Amygdala (tissue), 56 donors: ENCODE results near the gene SULT1C2.

Experiments used
- DNase-seq, 56 donors: peaks; one replicate each; lab custom pipeline; 2025; lab: John Stamatoyannopoulos, UW

SULT1C2 gene

DNA sequence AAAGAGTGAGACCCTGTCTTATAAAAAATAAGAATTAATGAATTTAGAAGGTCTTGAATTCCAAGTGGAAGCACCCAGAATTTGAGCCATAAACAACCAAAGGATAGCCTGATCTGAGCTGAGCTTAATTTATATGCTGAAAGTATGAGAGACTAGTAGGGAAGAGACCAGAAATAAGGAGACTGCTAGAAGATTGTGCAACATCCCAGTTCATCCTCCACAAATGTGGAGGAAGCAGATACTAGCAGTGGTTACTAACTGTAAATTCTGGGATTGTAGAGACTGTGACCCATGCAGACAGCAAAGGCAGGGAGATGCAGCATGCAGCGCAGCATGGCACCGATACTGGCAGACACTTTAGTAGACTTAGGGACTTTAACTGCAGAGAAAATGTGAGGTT, 1.5 kb upstream of the SULT1C2 start:
- DNase-seq, result no peak

- DNase-seq, result no peak
These were observed 5.2 kb downstream of the SULT1C2 start for GRCh38 chr2:108293850-108294249.

- no peak for DNase-seq
These were observed 8.9 kb downstream of the SULT1C2 start for GRCh38 chr2:108297436-108298141.

DNA sequence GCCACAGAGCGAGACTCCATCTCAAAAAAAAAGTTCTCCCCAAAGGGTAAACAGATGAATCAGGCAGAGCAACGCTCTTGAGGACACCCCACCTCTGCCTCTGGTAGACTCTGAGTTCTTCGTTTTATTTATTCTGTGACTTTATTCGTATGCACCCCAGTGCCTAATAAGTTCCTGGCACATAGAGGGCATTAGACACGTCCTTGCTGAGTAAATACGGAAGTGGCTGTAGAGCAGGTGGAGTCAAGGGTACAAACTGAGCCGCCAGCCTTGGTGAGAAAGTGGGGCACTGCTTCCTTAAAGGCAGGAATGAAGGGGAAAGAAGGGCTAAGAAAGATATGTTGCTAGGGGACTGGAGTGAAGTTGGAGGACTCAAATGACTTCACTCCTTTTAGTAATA, 12.9 kb downstream of the SULT1C2 start:
- DNase-seq, result no peak

- DNase-seq, result peak in 1 of 56 donors; percentile 12
These were observed 16.3 kb downstream of the SULT1C2 start for GRCh38 chr2:108304975-108305374.

- DNase-seq, result no peak
These were observed 17.2 kb downstream of the SULT1C2 start for GRCh38 chr2:108305901-108306300.

DNA sequence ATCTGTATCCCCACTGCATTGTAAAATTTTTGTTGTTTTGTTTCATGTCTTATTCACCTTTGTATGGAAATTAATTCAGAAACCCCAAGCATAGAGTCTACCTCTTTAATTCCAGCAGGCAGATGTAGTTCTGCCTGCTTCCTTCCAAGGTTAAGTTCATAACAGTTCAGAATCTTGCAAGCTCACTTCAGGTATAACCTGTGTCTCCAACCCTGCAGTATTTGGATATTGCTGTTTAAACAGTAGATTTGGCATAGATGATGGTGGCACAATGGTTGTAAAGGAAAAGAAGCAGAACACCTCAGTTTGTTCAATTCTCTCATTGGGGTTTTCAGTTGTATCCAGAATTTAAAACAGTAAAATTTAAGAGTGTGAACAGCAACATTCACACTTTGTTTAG, 21.2 kb downstream of the SULT1C2 start:
- DNase-seq, result no peak

- no peak for DNase-seq
These were observed 26.0 kb downstream of the SULT1C2 start for GRCh38 chr2:108314586-108315296.

DNA sequence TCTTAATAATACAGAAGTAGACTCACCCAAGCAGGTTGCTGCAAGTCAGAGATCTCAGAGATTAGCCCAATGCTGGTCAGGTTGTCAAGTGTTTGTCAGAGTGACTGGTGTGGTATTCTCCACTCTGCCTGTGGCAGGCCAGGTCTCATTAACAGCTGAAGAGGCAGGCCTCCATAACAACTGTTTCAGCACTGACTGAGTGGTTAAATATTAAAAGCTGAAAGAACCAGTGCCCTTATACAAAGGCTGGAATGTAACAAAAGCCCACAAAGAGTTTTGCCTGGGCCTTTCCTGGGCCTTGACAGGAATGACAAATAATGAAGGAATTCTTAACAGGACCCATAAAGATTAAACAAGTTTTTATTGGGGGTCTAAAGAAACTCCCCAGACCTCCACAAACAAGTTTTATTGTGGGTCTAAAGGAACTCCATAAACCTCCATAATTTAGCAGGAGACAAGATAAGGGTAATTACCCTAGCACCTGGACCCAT, 26.8 kb downstream of the SULT1C2 start:
- DNase-seq, result no peak

DNA sequence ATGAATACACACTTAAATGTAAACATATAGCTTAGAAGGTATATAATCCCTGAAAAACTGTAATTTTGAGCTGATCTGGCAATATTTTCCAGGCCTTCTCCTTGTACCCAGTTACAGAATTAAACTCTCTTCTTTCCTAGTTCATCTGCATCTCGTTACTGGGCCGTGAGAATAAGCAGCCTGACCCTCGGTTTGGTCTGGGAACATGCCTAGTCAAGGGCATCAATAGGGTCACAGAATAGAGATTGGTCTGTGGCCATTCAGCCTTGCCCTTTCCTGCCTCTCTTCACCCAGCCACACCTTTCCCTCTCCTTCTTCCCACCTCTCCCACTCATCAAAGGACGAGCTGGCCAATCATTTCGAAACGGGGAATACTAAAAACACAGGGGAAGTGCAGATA, 27.3 kb downstream of the SULT1C2 start:
- no peak for DNase-seq

DNA sequence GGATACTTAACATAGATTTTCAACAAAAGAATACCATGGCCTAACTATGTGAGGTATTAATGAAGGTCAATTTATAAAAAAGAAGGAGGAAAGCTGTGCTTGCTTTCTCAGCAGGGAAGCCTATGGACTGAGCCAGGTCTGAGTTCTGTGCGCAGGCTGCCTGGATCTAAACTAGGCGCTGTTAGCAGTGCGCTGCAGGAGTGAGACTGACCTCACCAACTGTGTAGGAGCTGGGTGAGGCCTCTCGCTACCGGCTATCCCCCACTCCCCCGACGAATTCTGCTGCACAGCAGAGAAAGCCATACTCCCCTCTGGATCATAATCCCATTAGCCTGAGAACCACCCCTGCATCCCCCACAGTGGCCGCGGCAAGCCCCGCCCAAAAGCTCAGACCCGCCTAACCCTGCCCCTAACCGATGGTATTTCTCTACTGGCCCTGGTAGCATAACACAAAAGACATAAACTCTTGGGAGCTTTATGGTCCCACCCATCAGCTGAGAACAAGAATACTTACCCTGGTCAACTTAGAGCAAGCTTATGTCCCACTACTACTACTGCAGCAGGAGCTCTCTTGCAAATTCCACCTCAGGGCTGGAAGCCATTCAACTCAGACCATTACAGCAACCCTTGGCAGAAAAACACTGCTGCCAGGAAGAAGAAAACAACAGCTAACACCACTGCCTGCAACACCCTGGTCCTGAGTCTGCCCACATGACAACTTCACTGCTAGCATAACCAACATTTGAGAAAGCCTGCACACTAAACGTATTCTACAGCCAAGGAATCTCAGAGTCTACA, 28.0 kb downstream of the SULT1C2 start:
- peak in 1 of 56 donors; percentile 3 for DNase-seq

DNA sequence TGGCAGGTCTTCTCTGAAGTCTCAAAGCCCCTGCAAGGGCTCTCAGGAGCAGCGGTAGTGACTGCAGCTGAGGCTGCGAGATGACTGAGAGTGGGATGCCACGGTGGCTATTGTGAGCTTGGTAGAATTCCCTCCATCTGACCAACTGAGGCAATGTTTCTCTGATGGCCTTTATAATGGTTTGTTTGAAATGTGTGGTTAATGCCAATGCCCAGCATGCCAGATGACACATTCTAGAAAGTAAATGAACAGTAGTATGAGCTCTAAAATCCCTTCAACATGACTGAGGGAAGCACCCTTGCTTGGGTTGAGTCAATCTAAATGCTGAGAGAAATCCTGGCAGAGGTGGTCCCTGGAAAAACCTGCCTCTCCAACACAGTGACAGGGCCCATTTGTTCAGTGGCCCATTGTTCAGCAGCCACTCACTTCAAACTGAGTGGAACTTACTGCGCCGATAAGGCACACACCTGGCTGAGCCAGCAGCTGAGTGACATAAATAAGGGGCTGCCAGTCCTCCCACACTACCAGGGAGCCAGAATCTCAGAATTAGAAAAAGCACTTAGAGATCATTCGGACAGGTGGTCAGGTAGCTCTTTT, 31.7 kb downstream of the SULT1C2 start:
- no peak for DNase-seq

DNA sequence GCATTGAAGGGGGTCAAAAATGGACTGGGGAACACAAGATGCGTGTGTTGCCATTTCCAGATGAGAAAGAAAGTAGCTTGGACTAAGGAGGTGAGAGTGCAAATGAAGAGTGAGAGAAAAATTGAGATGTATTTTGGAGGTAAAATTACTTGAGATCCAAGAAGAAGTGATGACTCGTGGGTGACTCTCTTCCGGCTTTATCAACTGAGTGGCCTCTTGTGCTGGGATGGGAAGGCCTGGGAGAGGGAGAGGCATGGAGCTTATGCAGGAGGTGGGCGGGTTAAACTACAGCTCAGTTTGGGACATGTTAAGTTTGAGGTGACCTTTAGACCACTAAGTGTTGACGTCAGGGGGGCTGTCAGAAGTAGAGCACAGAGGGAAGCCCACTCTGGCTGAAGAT, 34.9 kb downstream of the SULT1C2 start:
- DNase-seq, result no peak

GRCh38 chr2:108324531-108325255, 36.0 kb downstream of the SULT1C2 start:
- DNase-seq, result no peak

DNA sequence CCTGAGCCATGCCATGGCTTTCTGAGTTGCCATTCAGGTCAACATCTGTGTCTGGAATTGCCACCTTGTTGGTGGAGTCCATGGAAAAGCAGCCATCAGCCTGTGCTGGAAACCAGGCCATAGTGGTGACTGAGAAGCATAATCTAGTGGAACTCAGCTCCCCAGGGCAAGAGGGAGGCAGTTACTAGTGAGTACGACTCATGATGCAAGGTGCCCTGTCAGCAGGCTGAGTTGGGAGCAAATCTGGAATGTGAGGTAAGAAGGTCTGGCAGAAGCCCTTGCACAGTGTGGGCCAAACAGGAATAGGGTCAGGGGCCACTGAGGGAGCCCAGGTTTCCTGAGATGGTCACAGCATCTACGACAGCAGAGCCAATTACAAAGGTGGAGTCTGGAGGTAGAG, 37.1 kb downstream of the SULT1C2 start:
- DNase-seq, result no peak

DNA sequence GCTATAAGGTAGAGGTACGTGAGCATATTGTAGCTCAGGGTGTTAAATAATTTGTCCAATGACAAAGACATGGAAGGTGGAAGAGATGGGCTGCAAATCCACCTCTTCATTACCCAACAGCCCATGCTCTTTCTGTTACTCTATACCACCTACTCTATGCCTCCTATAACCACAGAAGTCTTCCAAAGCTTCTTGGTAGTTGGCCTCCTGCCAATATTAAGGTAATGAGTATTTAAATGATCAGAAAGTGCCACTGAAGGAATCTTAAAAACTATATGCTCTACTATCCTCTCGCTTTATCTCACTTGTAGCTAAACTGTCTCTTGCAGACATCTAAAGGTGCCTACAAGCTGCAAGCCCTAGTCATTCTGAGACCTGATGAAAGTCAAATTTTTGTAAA, 41.1 kb downstream of the SULT1C2 start:
- DNase-seq, result no peak

- DNase-seq, result no peak
These were observed 42.3 kb downstream of the SULT1C2 start for GRCh38 chr2:108330979-108331378.

GRCh38 chr2:108345951-108346350, 57.3 kb downstream of the SULT1C2 start:
- DNase-seq, result no peak

- DNase-seq, result no peak
These were observed 58.1 kb downstream of the SULT1C2 start for GRCh38 chr2:108346827-108347226.

DNA sequence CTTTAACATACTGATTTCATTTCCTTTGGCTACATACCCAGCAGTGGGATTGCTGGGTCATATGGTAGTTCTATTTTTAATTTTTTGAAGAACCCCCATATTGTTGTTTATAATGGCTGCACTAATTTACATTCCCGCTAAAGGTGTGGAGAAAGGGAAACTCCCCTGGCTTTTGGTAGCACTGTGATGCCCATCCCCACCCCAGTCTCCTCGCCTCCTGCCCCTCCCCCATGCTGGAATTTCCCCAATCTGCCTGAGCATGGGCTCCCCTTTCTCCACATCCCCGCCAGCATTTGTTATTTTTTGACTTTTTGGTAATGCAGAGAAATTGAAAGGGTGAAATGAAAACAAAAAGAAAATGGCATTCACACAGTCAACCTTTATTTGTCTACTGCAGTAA, 59.1 kb downstream of the SULT1C2 start:
- DNase-seq, result no peak
